Retina (tissue), 1 donor: ENCODE results near the gene WNK2.
"Not testable (repeated sequence)": the region's sequence is repeated elsewhere in the genome, so short reads cannot be mapped to it uniquely, and the experiment has no call there.

ENCODE experiments used
- DNase-seq: peaks from one replicate; pipeline ENCODE4 v3.0.0-alpha.2; 2016

WNK2 gene

GRCh38 chr9:93315118-93315517, 131.2 kb downstream of the WNK2 start:
- DNase-seq = no peak

- DNase-seq = no peak
Measured at GRCh38 chr9:93315960-93316359, 132.0 kb downstream of the WNK2 start.

GRCh38 chr9:93316726-93317494, 133.0 kb downstream of the WNK2 start:
- no peak for DNase-seq

- no peak for DNase-seq
Measured at GRCh38 chr9:93317495-93318094, 133.7 kb downstream of the WNK2 start.

- no peak for DNase-seq
Measured at GRCh38 chr9:93318480-93318879, 134.5 kb downstream of the WNK2 start.

- no peak for DNase-seq
Measured at GRCh38 chr9:93319301-93319991, 135.5 kb downstream of the WNK2 start.

GRCh38 chr9:93319992-93320500, 136.1 kb downstream of the WNK2 start:
- no peak for DNase-seq

GRCh38 chr9:93320591-93321219, 136.8 kb downstream of the WNK2 start:
- DNase-seq = no peak

- no peak for DNase-seq
Measured at GRCh38 chr9:93321220-93321610, 137.3 kb downstream of the WNK2 start.

GRCh38 chr9:93323446-93323954, 139.6 kb downstream of the WNK2 start:
- not testable (repeated sequence) for DNase-seq

GRCh38 chr9:93324191-93324834, 140.4 kb downstream of the WNK2 start:
- DNase-seq = no peak

- DNase-seq = no peak
Measured at GRCh38 chr9:93325307-93326035, 141.5 kb downstream of the WNK2 start.

GRCh38 chr9:93326056-93326455, 142.1 kb downstream of the WNK2 start:
- no peak for DNase-seq

GRCh38 chr9:93326654-93327053, 142.7 kb downstream of the WNK2 start:
- no peak for DNase-seq

GRCh38 chr9:93329629-93330280, 145.8 kb downstream of the WNK2 start:
- DNase-seq = no peak

GRCh38 chr9:93332317-93332716, 148.4 kb downstream of the WNK2 start:
- no peak for DNase-seq

- no peak for DNase-seq
Measured at GRCh38 chr9:93336720-93337119, 152.8 kb downstream of the WNK2 start.

GRCh38 chr9:93338196-93338595, 154.3 kb downstream of the WNK2 start:
- DNase-seq = not testable (repeated sequence)

- DNase-seq = no peak
Measured at GRCh38 chr9:93340091-93340490, 156.2 kb downstream of the WNK2 start.

- not testable (repeated sequence) for DNase-seq
Measured at GRCh38 chr9:93341820-93342219, 157.9 kb downstream of the WNK2 start.

GRCh38 chr9:93342428-93342827, 158.5 kb downstream of the WNK2 start:
- not testable (repeated sequence) for DNase-seq
